Neural cell (in vitro differentiated cells): ENCODE results near the gene N4BP2L1. TPM values are rescaled to one million over a fixed set of nuclear protein-coding genes. Genes with fewer than 3 reads are reported as not detected.

ENCODE experiments used
- H2AFZ ChIP-seq: fragments of 200-600, 300-800 bp; sonication (generic), shearing (Covaris generic); 2 replicates; pipeline ENCODE4 v1.6.0; 2014; ENCODE audit warnings: low read depth, mild to moderate bottlenecking, antibody characterized with exemption, low read length, moderate library complexity
- H3F3A ChIP-seq: fragments of 200-600 bp; shearing (Covaris generic); 2 replicates; pipeline ENCODE4 v1.6.1; 2016; ENCODE audit warnings: mild to moderate bottlenecking, moderate library complexity, mixed read lengths, antibody characterized with exemption, low read length; ENCODE audit not compliant: insufficient read depth, poor library complexity, severe bottlenecking
- H3K27ac ChIP-seq: fragments of 200-600, 300-800 bp; sonication (generic), shearing (Covaris generic); 2 replicates; pipeline ENCODE4 v1.5.1; 2014; ENCODE audit warnings: mild to moderate bottlenecking, low read length, moderate library complexity
- H3K27me3 ChIP-seq: fragments of 300-800, 200-600 bp; sonication (generic), shearing (Covaris generic); 2 replicates; pipeline ENCODE4 v1.6.0; 2014; ENCODE audit warnings: mild to moderate bottlenecking, low read depth, low read length, moderate library complexity; ENCODE audit not compliant: insufficient read depth
- H3K36me3 ChIP-seq: fragments of 300-800, 200-600 bp; sonication (generic), shearing (Covaris generic); 2 replicates; pipeline ENCODE4 v1.5.1; 2014; ENCODE audit warnings: mild to moderate bottlenecking, antibody characterized with exemption, low read length, moderate library complexity; ENCODE audit not compliant: insufficient read depth
- H3K4me2 ChIP-seq: fragments of 300-800, 200-600 bp; sonication (generic), shearing (Covaris generic); 2 replicates; pipeline ENCODE4 v1.6.0; 2014; ENCODE audit warnings: mild to moderate bottlenecking, low read length
- H3K4me3 ChIP-seq: fragments of 300-800, 200-600 bp; sonication (generic), shearing (Covaris generic); 2 replicates; pipeline ENCODE4 v1.5.1; 2014; ENCODE audit warnings: mild to moderate bottlenecking, low read length, moderate library complexity
- H3K79me2 ChIP-seq: fragments of 200-600 bp; shearing (Covaris generic); replicated peaks from 2 replicates; pipeline ENCODE4 v1.6.0; 2014; ENCODE audit warnings: mild to moderate bottlenecking, low read length, moderate library complexity; ENCODE audit not compliant: insufficient read depth
- H3K9ac ChIP-seq: fragments of 300-800, 200-600 bp; sonication (generic), shearing (Covaris generic); 2 replicates; pipeline ENCODE4 v1.6.1; 2016; ENCODE audit warnings: mild to moderate bottlenecking, low read length, mixed read lengths
- H3K9me2 ChIP-seq: fragments of 200-600 bp; shearing (Covaris generic); 2 replicates; pipeline ENCODE4 v1.6.1; 2016; ENCODE audit warnings: mild to moderate bottlenecking, low read length, mixed read lengths; ENCODE audit not compliant: insufficient read depth
- H3K9me3 ChIP-seq: fragments of 200-600, 300-800 bp; sonication (generic), shearing (Covaris generic); 2 replicates; pipeline ENCODE4 v1.6.1; 2016; ENCODE audit warnings: mild to moderate bottlenecking, mixed run types, low read length, moderate library complexity, mixed read lengths
- H4K20me1 ChIP-seq: fragments of 200-600 bp; shearing (Covaris generic); 2 replicates; pipeline ENCODE4 v1.6.1; 2016; ENCODE audit warnings: mild to moderate bottlenecking, mixed run types; ENCODE audit not compliant: insufficient read depth
- CTCF ChIP-seq: fragments of 450-650 bp; IDR thresholded peaks from 2 replicates; pipeline ENCODE4 v1.5.1; 2014; ENCODE audit warnings: antibody characterized with exemption, mild to moderate bottlenecking, moderate library complexity; ENCODE audit not compliant: poor library complexity, severe bottlenecking
- EP300 ChIP-seq: fragments of 450-650 bp; conservative IDR thresholded peaks from 2 replicates; pipeline ENCODE4 v1.6.1; 2014; ENCODE audit warnings: antibody characterized with exemption, mild to moderate bottlenecking, moderate library complexity; ENCODE audit not compliant: poor library complexity, severe bottlenecking
- EZH2 ChIP-seq: fragments of 200-600, 300-800 bp; shearing (Covaris generic), sonication (generic); IDR thresholded peaks from 2 replicates; pipeline ENCODE4 v1.6.1; 2014; ENCODE audit warnings: antibody characterized with exemption, low read length, borderline replicate concordance, mild to moderate bottlenecking; ENCODE audit not compliant: insufficient read depth, poor library complexity, severe bottlenecking
- MXI1 ChIP-seq: fragments of 450-650 bp; conservative IDR thresholded peaks from 2 replicates; pipeline ENCODE4 v1.6.1; 2014; ENCODE audit warnings: antibody characterized with exemption, mild to moderate bottlenecking; ENCODE audit not compliant: poor library complexity, severe bottlenecking
- POLR2AphosphoS5 ChIP-seq: IDR thresholded peaks from 2 replicates; pipeline ENCODE4 v1.6.1; 2012
- RAD21 ChIP-seq: fragments of 450-650 bp; conservative IDR thresholded peaks from 2 replicates; pipeline ENCODE4 v1.6.1; 2014; ENCODE audit warnings: antibody characterized with exemption, mild to moderate bottlenecking, moderate library complexity
- REST ChIP-seq: IDR thresholded peaks from 2 replicates; pipeline ENCODE4 v1.6.1; 2012; ENCODE audit warnings: borderline replicate concordance
- SMC3 ChIP-seq: fragments of 450-650 bp; conservative IDR thresholded peaks from 2 replicates; pipeline ENCODE4 v1.6.1; 2014; ENCODE audit warnings: antibody characterized with exemption, mild to moderate bottlenecking, moderate library complexity; ENCODE audit not compliant: poor library complexity
- TAF1 ChIP-seq: IDR thresholded peaks from 2 replicates; pipeline ENCODE4 v1.6.1; 2012; ENCODE audit warnings: low read depth
- polyA plus RNA-seq: library from polyadenylated mRNA; depleted of rRNA; stranded (reverse); fragments of >200 nt; gene quantifications from 2 replicates; pipeline ENCODE4 v1.2.3, GENCODE V29; 2014

N4BP2L1 gene
- polyA plus RNA-seq, 1 donor from 2014 or later = 6.1 TPM

- Histone ChIP-seq H3K27me3 (no peaks in the 10 kb centered on the region), H3F3A (no peaks in the 10 kb centered on the region), H3K4me3 (no peak overlapping the region), H3K27ac (no peak overlapping the region), H4K20me1 (no peaks in the 10 kb centered on the region), H3K36me3 (no peaks in the 10 kb centered on the region), H3K79me2 (no peaks in the 10 kb centered on the region), H3K4me2 (no peak overlapping the region), H3K9me3 (no peaks in the 10 kb centered on the region), H3K9ac (no peak overlapping the region), H2AFZ (no peak overlapping the region), H3K9me2 (no peaks in the 10 kb centered on the region)
- TF ChIP-seq EZH2 (no peak), EP300 (no peak), MXI1 (no peak), SMC3 (no peak), REST (no peak), CTCF (no peak), TAF1 (no peak), POLR2AphosphoS5 (no peak), RAD21 (no peak)
Measured at GRCh38 chr13:32417995-32418394, 9.9 kb downstream of the N4BP2L1 start.

GRCh38 chr13:32415019-32415418, 12.9 kb downstream of the N4BP2L1 start:
- Histone ChIP-seq H3K9ac (no peak overlapping the region), H3K9me2 (no peaks in the 10 kb centered on the region), H3K27ac (no peak overlapping the region), H3K79me2 (no peaks in the 10 kb centered on the region), H2AFZ (no peak overlapping the region), H3K27me3 (peaks cover 4% of the 10 kb centered on the region), H3F3A (no peaks in the 10 kb centered on the region), H3K36me3 (no peaks in the 10 kb centered on the region), H3K4me2 (no peak overlapping the region), H3K9me3 (no peaks in the 10 kb centered on the region), H4K20me1 (no peaks in the 10 kb centered on the region), H3K4me3 (no peak overlapping the region)
- TF ChIP-seq SMC3 (no peak), EZH2 (no peak), CTCF (no peak), REST (no peak), EP300 (no peak), MXI1 (no peak), TAF1 (no peak), POLR2AphosphoS5 (no peak), RAD21 (no peak)
